ENCODE measurements around the gene INTS6L. TPM values are rescaled to one million over a fixed set of nuclear protein-coding genes. Genes with fewer than 3 reads are reported as not detected.

The INTS6L gene
- total and polyA plus RNA-seq, 2 of the 8 experiments (the other 6 are each of a cell fraction or from before 2014, with no cell fraction given), result 4.1 to 5.2 TPM

- Histone ChIP-seq H3K4me1 (replicated peaks in 1 of 4; ENCODE audit: control insufficient read depth in 3 of 4, insufficient read depth in 4 of 4, low read length in 3 of 4) (peaks cover 0 to 2% (median 0%) of the 10 kb centered on the region in 4 experiments; a peak in 3 of 7 replicates), H2BK5ac (ENCODE audit: low read depth, low read length) (no peak overlapping the region), H3K4me2 (ENCODE audit: insufficient read depth in 1 of 2, low read depth in 2 of 2, low read length in 2 of 2) (no peak overlapping the region), H3K18ac (ENCODE audit: extremely low read depth, low read length) (no peak overlapping the region), H3K36me3 (ENCODE audit: control insufficient read depth in 2 of 4, insufficient read depth in 4 of 4, low read length in 3 of 4) (no peaks in the 10 kb centered on the region), H3K56ac (replicated peaks; ENCODE audit: insufficient read length, low read depth, low read length) (no peak overlapping the region), H4K20me1 (replicated peaks in 1 of 2; ENCODE audit: control insufficient read depth in 1 of 2, insufficient read depth in 2 of 2, low read length in 2 of 2) (no peaks in the 10 kb centered on the region), H2BK12ac (ENCODE audit: low read depth, low read length) (no peak overlapping the region), H3K9ac (replicated peaks in 1 of 4; ENCODE audit: extremely low read depth in 1 of 4, low read depth in 3 of 4, low read length in 3 of 4) (no peak overlapping the region), H2BK120ac (replicated peaks; ENCODE audit: low read depth, low read length) (no peak overlapping the region), H4K5ac (ENCODE audit: insufficient read length, low read depth, low read length) (no peak overlapping the region), H3K9me3 (ENCODE audit: insufficient read depth in 2 of 2, low read depth in 1 of 2, low read length in 1 of 2) (no peaks in the 10 kb centered on the region), H2AFZ (ENCODE audit: low read length) (no peak overlapping the region), H3K27me3 (replicated peaks in 1 of 4; ENCODE audit: control insufficient read depth in 3 of 4, extremely low read depth in 1 of 4, insufficient read depth in 3 of 4, low read length in 3 of 4) (no peaks in the 10 kb centered on the region), H3K4ac (replicated peaks; ENCODE audit: insufficient read length, low read depth, low read length) (no peak overlapping the region), H3K14ac (ENCODE audit: insufficient read length) (no peak overlapping the region), H3K27ac (ENCODE audit: low read depth, low read length) (no peak overlapping the region), H2BK20ac (ENCODE audit: low read length) (no peak overlapping the region), H3K23ac (ENCODE audit: insufficient read length) (no peak overlapping the region), H2AK5ac (ENCODE audit: low read depth, low read length) (no peak overlapping the region), H3K79me2 (ENCODE audit: control insufficient read depth in 1 of 2, insufficient read depth in 2 of 2, low read length in 2 of 2) (no peaks in the 10 kb centered on the region), H3K4me3 (ENCODE audit: extremely low read depth in 1 of 4, insufficient read depth in 2 of 4, low read depth in 3 of 4, low read length in 4 of 4) (no peak overlapping the region), H3K79me1 (ENCODE audit: low read depth, low read length) (no peaks in the 10 kb centered on the region), H4K8ac (ENCODE audit: extremely low read depth, insufficient read depth, low read length) (no peak overlapping the region), H3K23me2 (ENCODE audit: low read depth, low read length) (peaks cover 7% of the 10 kb centered on the region; the same call in 1 of the 2 replicates), H4K91ac (replicated peaks; ENCODE audit: insufficient read length, low read length) (no peak overlapping the region), H2BK15ac (ENCODE audit: low read length) (no peak overlapping the region)
- ChIA-PET CTCF (ENCODE audit: partially characterized antibody) (no interaction called here), POLR2A (ENCODE audit: partially characterized antibody) (no interaction called here)
- DNase-seq (ENCODE audit: low read depth in 1 of 2, low spot score in 2 of 2) (no peak), FAIRE-seq (no peak)
- 100% methylated on average over 1 of the region's 1 CpG; no CpG with 5 or more reads in 1 of the 2 experiments for WGBS, 2 experiments (ENCODE audit: extremely low coverage in 1 of 2, insufficient coverage in 1 of 2, insufficient read length in 1 of 2, insufficient replicate concordance in 2 of 2, low coverage in 1 of 2, low lambda C conversion rate in 2 of 2, missing lambda C conversion rate in 1 of 2)
- TF ChIP-seq KDM5A (IDR thresholded peaks at IDR 0.05; ENCODE audit: low read length) (no peak), BCL11A (IDR thresholded peaks at IDR 0.05; ENCODE audit: low read depth in 2 of 2, low read length in 2 of 2) (no peak), SAP30 (IDR thresholded peaks at IDR 0.05; ENCODE audit: insufficient read depth, insufficient replicate concordance, low read length) (no peak), RFX5 (IDR thresholded peaks at IDR 0.05; ENCODE audit: borderline replicate concordance, low read depth, low read length) (no peak), SP4 (IDR thresholded peaks at IDR 0.05; ENCODE audit: low read length) (no peak), CREB1 (IDR thresholded peaks at IDR 0.05) (no peak), EP300 (IDR thresholded peaks at IDR 0.05; ENCODE audit: borderline replicate concordance in 1 of 2, low read depth in 2 of 2, low read length in 2 of 2) (no peak), NRF1 (IDR thresholded peaks at IDR 0.05; ENCODE audit: low read depth, low read length) (no peak), POU5F1 (IDR thresholded peaks at IDR 0.05; ENCODE audit: low read depth, low read length) (no peak), EGR1 (IDR thresholded peaks at IDR 0.05; ENCODE audit: borderline replicate concordance, low read depth, low read length) (no peak)
Measured at GRCh38 chrX:135518161-135518560, 2.3 kb upstream of the INTS6L start.
